Activated naive CD8-positive, alpha-beta T cell treated with anti-CD3 and anti-CD28 coated beads, Interleukin-2, amount 50 U/mL, for 16 hours (primary cell): ENCODE results near the gene CDC14C.
"Not testable (repeated sequence)": the region's sequence is repeated elsewhere in the genome, so short reads cannot be mapped to it uniquely, and the experiment has no call there.

Experiments used
- DNase-seq: peaks from one replicate; pipeline ENCODE4 v3.0.0-alpha.2; 2020; ENCODE audit warnings: low read depth, low spot score

The CDC14C gene

GRCh38 chr7:48924433-48924832 lies at the start of gene CDC14C:
CDC14C (plus strand) TSS chr7:48924547; CDS start chr7:48924673, 126 bp downstream.
- no peak for DNase-seq

- no peak for DNase-seq
These were observed 49.1 kb upstream of the CDC14C start for GRCh38 chr7:48875045-48875916.

- no peak for DNase-seq
These were observed 48.3 kb upstream of the CDC14C start for GRCh38 chr7:48876087-48876486.

GRCh38 chr7:48880851-48881250 lies 43.5 kb upstream of the CDC14C start:
- DNase-seq = no peak

GRCh38 chr7:48887500-48887899 lies 36.8 kb upstream of the CDC14C start:
- DNase-seq = no peak

- DNase-seq = no peak
These were observed 29.8 kb upstream of the CDC14C start for GRCh38 chr7:48894574-48894973.

GRCh38 chr7:48899932-48900331 lies 24.4 kb upstream of the CDC14C start:
- DNase-seq = no peak

- DNase-seq = no peak
These were observed 22.4 kb upstream of the CDC14C start for GRCh38 chr7:48901966-48902365.

- no peak for DNase-seq
These were observed 19.4 kb upstream of the CDC14C start for GRCh38 chr7:48904975-48905374.

- DNase-seq = not testable (repeated sequence)
These were observed 18.7 kb upstream of the CDC14C start for GRCh38 chr7:48905686-48906085.

- DNase-seq = not testable (repeated sequence)
These were observed 14.5 kb upstream of the CDC14C start for GRCh38 chr7:48909887-48910286.

GRCh38 chr7:48931481-48931880 lies 7.1 kb downstream of the CDC14C start:
- DNase-seq = no peak

GRCh38 chr7:48932126-48932910 lies 8.0 kb downstream of the CDC14C start:
- no peak for DNase-seq

GRCh38 chr7:48933549-48934085 lies 9.3 kb downstream of the CDC14C start:
- no peak for DNase-seq

- DNase-seq = no peak
These were observed 14.4 kb downstream of the CDC14C start for GRCh38 chr7:48938539-48939295.

GRCh38 chr7:48943279-48943990 lies 19.1 kb downstream of the CDC14C start:
- DNase-seq = no peak

GRCh38 chr7:48955916-48956315 lies 31.6 kb downstream of the CDC14C start:
- DNase-seq = no peak

- no peak for DNase-seq
These were observed 35.3 kb downstream of the CDC14C start for GRCh38 chr7:48959676-48960075.

GRCh38 chr7:48962821-48963505 lies 38.6 kb downstream of the CDC14C start:
- DNase-seq = no peak

- DNase-seq = no peak
These were observed 39.7 kb downstream of the CDC14C start for GRCh38 chr7:48964074-48964473.
